Measurements from ENCODE around the gene ABCE1. TPM values are rescaled to one million over a fixed set of nuclear protein-coding genes. Genes with fewer than 3 reads are reported as not detected.

ABCE1 gene
- total RNA-seq, 2 experiments from 2014 or later = 108 to 111 TPM

DNA sequence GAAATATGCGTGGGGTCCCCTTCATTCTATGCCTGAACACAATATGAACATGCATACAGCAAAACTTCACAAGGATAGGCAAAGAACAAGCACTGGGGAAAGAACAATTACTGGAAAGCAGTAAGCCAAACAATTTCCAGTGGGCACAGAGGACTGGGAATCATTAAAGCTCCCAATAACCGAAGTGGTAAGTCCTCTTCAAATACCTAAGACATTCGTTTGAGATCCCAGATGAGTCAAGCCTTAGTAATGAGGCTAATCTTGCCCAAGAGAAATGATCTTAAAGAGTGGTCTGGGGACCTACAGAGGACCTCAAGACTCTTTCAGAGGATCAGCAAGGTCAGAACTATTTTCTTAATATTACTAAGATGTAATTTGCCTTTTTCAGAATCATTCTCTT, 28.8 kb upstream of the ABCE1 start:
- no peak overlapping the region for H3K27ac ChIP-seq (ENCODE audit: low read depth, low read length, poor library complexity, severe bottlenecking)
- intact Hi-C loops (cut with micrococcal nuclease; ENCODE audit: unreplicated experiment) = loop anchor here (10.0 kb wide), 1 partner anchor 285 kb away; no protein-coding TSS in a partner anchor
- no peaks in the 10 kb centered on the region for H4K20me1 ChIP-seq (ENCODE audit: insufficient read depth, low read length)
- no peaks in the 10 kb centered on the region for H3K9me3 ChIP-seq (ENCODE audit: low read length)
- ChIA-PET POLR2A (interaction anchor here (0.6 kb wide), 1 partner anchor 929 kb away, joined by 3 read pairs; the partner anchor contains the start of gene GYPA), CTCF (ENCODE audit: unreplicated experiment) (no interaction called here)
- no peaks in the 10 kb centered on the region for H3K9me2 ChIP-seq (ENCODE audit: insufficient read depth, low read length)
- no peak overlapping the region for H2AFZ ChIP-seq (ENCODE audit: low read length)
- H3K79me2 ChIP-seq (ENCODE audit: insufficient read depth, low read depth, low read length) = peaks cover 5% of the 10 kb centered on the region; the same call in 1 of the 2 replicates
- H3K4me2 ChIP-seq (ENCODE audit: low read length) = no peak overlapping the region
- H3K4me3 ChIP-seq (ENCODE audit: low read depth, low read length, poor library complexity, severe bottlenecking) = no peak overlapping the region
- TF ChIP-seq CTCF (conservative IDR thresholded peaks at IDR 0.05; ENCODE audit: low read length) = no peak
- no peak for TF ChIP-seq EZH2phosphoT487 (IDR thresholded peaks at IDR 0.05; ENCODE audit: borderline replicate concordance, low read depth, low read length)
- peaks cover 21% of the 10 kb centered on the region for H3K36me3 ChIP-seq (ENCODE audit: insufficient read depth, low read length)
- no peaks in the 10 kb centered on the region for H3K4me1 ChIP-seq (ENCODE audit: insufficient read depth, low read length, poor library complexity, severe bottlenecking)
- DNase-seq (ENCODE audit: low spot score) = no peak
- BruUV-seq (replicated peaks) = no TSS peak

DNA sequence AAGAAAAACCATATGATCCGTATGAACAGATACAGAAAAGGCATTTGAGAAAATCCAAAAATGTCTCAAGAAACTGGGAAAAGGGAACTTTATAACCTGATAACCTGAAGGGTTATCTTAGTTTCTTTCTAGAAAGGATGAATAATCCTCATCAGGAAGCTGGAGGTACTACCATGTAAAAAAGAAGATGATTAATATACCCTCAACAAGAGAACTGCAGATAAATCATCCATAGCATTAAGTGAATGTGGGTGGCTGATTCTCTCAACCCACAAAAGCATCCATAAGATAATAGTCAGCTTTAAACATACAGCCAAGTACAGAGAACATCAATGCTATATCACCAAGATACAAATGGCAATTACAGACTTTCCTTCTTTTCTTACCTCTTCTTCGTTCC, 26.6 kb upstream of the ABCE1 start:
- ChIA-PET CTCF (ENCODE audit: unreplicated experiment) (no interaction called here), POLR2A (no interaction called here)
- H3K27ac ChIP-seq (ENCODE audit: low read depth, low read length, poor library complexity, severe bottlenecking) = no peak overlapping the region
- H3K36me3 ChIP-seq (ENCODE audit: insufficient read depth, low read length) = peaks cover 38% of the 10 kb centered on the region
- DNase-seq (ENCODE audit: low spot score) = no peak
- no peaks in the 10 kb centered on the region for H3K4me1 ChIP-seq (ENCODE audit: insufficient read depth, low read length, poor library complexity, severe bottlenecking)
- no TSS peak for BruUV-seq (replicated peaks)
- no peak overlapping the region for H3K4me2 ChIP-seq (ENCODE audit: low read length)
- intact Hi-C loops (cut with micrococcal nuclease; ENCODE audit: unreplicated experiment) = no loop called here
- no peaks in the 10 kb centered on the region for H3K9me3 ChIP-seq (ENCODE audit: low read length)
- H2AFZ ChIP-seq (ENCODE audit: low read length) = no peak overlapping the region
- H4K20me1 ChIP-seq (ENCODE audit: insufficient read depth, low read length) = no peaks in the 10 kb centered on the region
- H3K4me3 ChIP-seq (ENCODE audit: low read depth, low read length, poor library complexity, severe bottlenecking) = no peak overlapping the region
- peaks cover 11% of the 10 kb centered on the region; the same call in 1 of the 2 replicates for H3K79me2 ChIP-seq (ENCODE audit: insufficient read depth, low read depth, low read length)
- no peak for TF ChIP-seq CTCF (conservative IDR thresholded peaks at IDR 0.05; ENCODE audit: low read length)
- no peak for TF ChIP-seq EZH2phosphoT487 (IDR thresholded peaks at IDR 0.05; ENCODE audit: borderline replicate concordance, low read depth, low read length)
- H3K9me2 ChIP-seq (ENCODE audit: insufficient read depth, low read length) = no peaks in the 10 kb centered on the region

DNA sequence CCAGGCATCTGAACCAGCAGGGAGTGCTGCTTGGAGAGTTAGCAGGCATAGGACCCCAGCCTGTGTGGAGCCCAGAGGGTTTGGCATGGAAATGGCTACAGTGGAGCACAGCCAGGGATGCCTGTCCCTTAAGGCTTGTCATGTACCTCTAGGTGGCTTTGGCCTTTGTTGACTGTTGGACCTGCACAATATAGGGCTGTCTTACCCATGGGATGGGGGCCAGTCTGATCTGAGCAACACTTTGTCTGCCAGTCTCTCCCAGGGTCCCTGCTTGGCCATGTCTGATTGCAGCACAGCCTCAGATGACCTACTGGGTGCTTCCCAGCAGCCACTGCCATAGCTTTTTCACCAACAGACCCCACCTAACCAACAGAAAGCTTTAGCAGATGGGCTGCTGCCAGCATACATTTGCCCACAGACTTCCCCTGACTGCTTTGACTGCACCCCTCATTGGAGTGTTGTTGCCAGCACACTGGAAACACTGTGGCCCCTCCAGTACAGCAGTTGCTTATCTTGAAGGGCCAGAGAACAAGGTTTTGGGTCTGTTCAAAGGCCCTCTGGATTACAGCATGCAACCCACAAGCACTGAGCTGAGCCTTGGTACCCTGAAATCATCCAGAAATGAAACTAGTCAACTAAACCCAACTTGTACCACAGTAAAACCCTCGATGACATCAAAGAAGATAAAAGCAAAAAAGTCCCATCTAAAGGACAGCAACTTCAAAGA, 22.2 kb upstream of the ABCE1 start:
- DNase-seq (ENCODE audit: low spot score) = no peak
- H3K4me2 ChIP-seq (ENCODE audit: low read length) = no peak overlapping the region
- no peaks in the 10 kb centered on the region for H3K9me3 ChIP-seq (ENCODE audit: low read length)
- H3K4me1 ChIP-seq (ENCODE audit: insufficient read depth, low read length, poor library complexity, severe bottlenecking) = no peaks in the 10 kb centered on the region
- H3K79me2 ChIP-seq (ENCODE audit: insufficient read depth, low read depth, low read length) = peaks cover 35% of the 10 kb centered on the region; the same call in 1 of the 2 replicates
- TF ChIP-seq EZH2phosphoT487 (IDR thresholded peaks at IDR 0.05; ENCODE audit: borderline replicate concordance, low read depth, low read length) (no peak), CTCF (conservative IDR thresholded peaks at IDR 0.05; ENCODE audit: low read length) (no peak)
- no peak overlapping the region for H3K27ac ChIP-seq (ENCODE audit: low read depth, low read length, poor library complexity, severe bottlenecking)
- ChIA-PET CTCF (ENCODE audit: unreplicated experiment) (no interaction called here), POLR2A (interaction anchor here (0.9 kb wide), 1 partner anchor 8 kb away, joined by 3 read pairs; no protein-coding TSS in a partner anchor)
- intact Hi-C loops (cut with micrococcal nuclease; ENCODE audit: unreplicated experiment) = no loop called here
- H3K4me3 ChIP-seq (ENCODE audit: low read depth, low read length, poor library complexity, severe bottlenecking) = no peak overlapping the region
- H4K20me1 ChIP-seq (ENCODE audit: insufficient read depth, low read length) = no peaks in the 10 kb centered on the region
- H2AFZ ChIP-seq (ENCODE audit: low read length) = no peak overlapping the region
- no TSS peak for BruUV-seq (replicated peaks)
- H3K36me3 ChIP-seq (ENCODE audit: insufficient read depth, low read length) = peaks cover 63% of the 10 kb centered on the region
- no peaks in the 10 kb centered on the region for H3K9me2 ChIP-seq (ENCODE audit: insufficient read depth, low read length)

Measured in OCI-LY7 (cell line).